ENCODE results near the gene ARL15. TPM values are rescaled to one million over a fixed set of nuclear protein-coding genes. Genes with fewer than 3 reads are reported as not detected.

ARL15 gene
- total and polyA plus RNA-seq, 9 of the 15 experiments (the other 6 are each of a cell fraction or from before 2014, with no cell fraction given), result 18.5 to 80.4 (median 57.0) TPM

GRCh38 chr5:54066433-54066832 is 243.9 kb downstream of the ARL15 start (continued):
- TF ChIP-seq, protein P1, sequence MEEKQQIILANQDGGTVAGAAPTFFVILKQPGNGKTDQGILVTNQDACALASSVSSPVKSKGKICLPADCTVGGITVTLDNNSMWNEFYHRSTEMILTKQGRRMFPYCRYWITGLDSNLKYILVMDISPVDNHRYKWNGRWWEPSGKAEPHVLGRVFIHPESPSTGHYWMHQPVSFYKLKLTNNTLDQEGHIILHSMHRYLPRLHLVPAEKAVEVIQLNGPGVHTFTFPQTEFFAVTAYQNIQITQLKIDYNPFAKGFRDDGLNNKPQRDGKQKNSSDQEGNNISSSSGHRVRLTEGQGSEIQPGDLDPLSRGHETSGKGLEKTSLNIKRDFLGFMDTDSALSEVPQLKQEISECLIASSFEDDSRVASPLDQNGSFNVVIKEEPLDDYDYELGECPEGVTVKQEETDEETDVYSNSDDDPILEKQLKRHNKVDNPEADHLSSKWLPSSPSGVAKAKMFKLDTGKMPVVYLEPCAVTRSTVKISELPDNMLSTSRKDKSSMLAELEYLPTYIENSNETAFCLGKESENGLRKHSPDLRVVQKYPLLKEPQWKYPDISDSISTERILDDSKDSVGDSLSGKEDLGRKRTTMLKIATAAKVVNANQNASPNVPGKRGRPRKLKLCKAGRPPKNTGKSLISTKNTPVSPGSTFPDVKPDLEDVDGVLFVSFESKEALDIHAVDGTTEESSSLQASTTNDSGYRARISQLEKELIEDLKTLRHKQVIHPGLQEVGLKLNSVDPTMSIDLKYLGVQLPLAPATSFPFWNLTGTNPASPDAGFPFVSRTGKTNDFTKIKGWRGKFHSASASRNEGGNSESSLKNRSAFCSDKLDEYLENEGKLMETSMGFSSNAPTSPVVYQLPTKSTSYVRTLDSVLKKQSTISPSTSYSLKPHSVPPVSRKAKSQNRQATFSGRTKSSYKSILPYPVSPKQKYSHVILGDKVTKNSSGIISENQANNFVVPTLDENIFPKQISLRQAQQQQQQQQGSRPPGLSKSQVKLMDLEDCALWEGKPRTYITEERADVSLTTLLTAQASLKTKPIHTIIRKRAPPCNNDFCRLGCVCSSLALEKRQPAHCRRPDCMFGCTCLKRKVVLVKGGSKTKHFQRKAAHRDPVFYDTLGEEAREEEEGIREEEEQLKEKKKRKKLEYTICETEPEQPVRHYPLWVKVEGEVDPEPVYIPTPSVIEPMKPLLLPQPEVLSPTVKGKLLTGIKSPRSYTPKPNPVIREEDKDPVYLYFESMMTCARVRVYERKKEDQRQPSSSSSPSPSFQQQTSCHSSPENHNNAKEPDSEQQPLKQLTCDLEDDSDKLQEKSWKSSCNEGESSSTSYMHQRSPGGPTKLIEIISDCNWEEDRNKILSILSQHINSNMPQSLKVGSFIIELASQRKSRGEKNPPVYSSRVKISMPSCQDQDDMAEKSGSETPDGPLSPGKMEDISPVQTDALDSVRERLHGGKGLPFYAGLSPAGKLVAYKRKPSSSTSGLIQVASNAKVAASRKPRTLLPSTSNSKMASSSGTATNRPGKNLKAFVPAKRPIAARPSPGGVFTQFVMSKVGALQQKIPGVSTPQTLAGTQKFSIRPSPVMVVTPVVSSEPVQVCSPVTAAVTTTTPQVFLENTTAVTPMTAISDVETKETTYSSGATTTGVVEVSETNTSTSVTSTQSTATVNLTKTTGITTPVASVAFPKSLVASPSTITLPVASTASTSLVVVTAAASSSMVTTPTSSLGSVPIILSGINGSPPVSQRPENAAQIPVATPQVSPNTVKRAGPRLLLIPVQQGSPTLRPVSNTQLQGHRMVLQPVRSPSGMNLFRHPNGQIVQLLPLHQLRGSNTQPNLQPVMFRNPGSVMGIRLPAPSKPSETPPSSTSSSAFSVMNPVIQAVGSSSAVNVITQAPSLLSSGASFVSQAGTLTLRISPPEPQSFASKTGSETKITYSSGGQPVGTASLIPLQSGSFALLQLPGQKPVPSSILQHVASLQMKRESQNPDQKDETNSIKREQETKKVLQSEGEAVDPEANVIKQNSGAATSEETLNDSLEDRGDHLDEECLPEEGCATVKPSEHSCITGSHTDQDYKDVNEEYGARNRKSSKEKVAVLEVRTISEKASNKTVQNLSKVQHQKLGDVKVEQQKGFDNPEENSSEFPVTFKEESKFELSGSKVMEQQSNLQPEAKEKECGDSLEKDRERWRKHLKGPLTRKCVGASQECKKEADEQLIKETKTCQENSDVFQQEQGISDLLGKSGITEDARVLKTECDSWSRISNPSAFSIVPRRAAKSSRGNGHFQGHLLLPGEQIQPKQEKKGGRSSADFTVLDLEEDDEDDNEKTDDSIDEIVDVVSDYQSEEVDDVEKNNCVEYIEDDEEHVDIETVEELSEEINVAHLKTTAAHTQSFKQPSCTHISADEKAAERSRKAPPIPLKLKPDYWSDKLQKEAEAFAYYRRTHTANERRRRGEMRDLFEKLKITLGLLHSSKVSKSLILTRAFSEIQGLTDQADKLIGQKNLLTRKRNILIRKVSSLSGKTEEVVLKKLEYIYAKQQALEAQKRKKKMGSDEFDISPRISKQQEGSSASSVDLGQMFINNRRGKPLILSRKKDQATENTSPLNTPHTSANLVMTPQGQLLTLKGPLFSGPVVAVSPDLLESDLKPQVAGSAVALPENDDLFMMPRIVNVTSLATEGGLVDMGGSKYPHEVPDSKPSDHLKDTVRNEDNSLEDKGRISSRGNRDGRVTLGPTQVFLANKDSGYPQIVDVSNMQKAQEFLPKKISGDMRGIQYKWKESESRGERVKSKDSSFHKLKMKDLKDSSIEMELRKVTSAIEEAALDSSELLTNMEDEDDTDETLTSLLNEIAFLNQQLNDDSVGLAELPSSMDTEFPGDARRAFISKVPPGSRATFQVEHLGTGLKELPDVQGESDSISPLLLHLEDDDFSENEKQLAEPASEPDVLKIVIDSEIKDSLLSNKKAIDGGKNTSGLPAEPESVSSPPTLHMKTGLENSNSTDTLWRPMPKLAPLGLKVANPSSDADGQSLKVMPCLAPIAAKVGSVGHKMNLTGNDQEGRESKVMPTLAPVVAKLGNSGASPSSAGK (IDR thresholded peaks at IDR 0.05), result no peak
- TF ChIP-seq ZNF436 (CRISPR knock-in tag; IDR thresholded peaks at IDR 0.05) (no peak), ZNF263 (CRISPR knock-in tag; IDR thresholded peaks at IDR 0.05; ENCODE audit: borderline replicate concordance) (no peak), CBX8 (IDR thresholded peaks at IDR 0.05; ENCODE audit: borderline replicate concordance, extremely low read depth, low read depth, low read length, poor library complexity, severe bottlenecking) (no peak)

Measured in K562 (cell line).